MCF 10A (cell line): ENCODE data around the gene TSC1. TPM values are rescaled to one million over a fixed set of nuclear protein-coding genes. Genes with fewer than 3 reads are reported as not detected.

Experiments used
- Bru-seq: library from RNA; stranded (reverse); fragments of 400-500 nt; gene quantifications from one replicate; lab custom pipeline; 2021; lab: Mats Ljungman, UMichigan
- BruChase-seq, 2 experiments: library from RNA; stranded (reverse); fragments of 400-500 nt; gene quantifications; one replicate each; lab custom pipeline; 2021; lab: Mats Ljungman, UMichigan
- BruUV-seq: library from RNA; stranded (reverse); fragments of 400-500 nt; replicated peaks from 2 replicates; lab custom pipeline; 2021; lab: Mats Ljungman, UMichigan
- CTCF ChIA-PET: fragments of 300-600 bp; sonication (Branson Sonifier 250); formaldehyde crosslinking; extraction: SDS; loops from one replicate; lab custom pipeline; 2021; ENCODE audit warnings: antibody characterized with exemption, inconsistent platforms; lab: Yijun Ruan, JAX
- POLR2A ChIA-PET: fragments of 300-600, 350-650 bp; sonication (Branson Sonifier 250); formaldehyde crosslinking; extraction: SDS; loops from one replicate; lab custom pipeline; 2020; ENCODE audit warnings: antibody characterized with exemption, inconsistent platforms; lab: Yijun Ruan, JAX
- DNase-seq: peaks from one replicate; pipeline ENCODE4 v3.0.0-alpha.2; 2018; ENCODE audit not compliant: unreplicated experiment
- H3K27ac Mint-ChIP-seq: one replicate; pipeline ENCODE4 v1.8.0; 2022; ENCODE audit warnings: mild to moderate bottlenecking, low read depth, mixed read lengths; ENCODE audit not compliant: unreplicated experiment
- H3K27me3 Mint-ChIP-seq: one replicate; pipeline ENCODE4 v1.8.0; 2022; ENCODE audit warnings: mixed read lengths; ENCODE audit not compliant: insufficient read depth, unreplicated experiment
- H3K36me3 Mint-ChIP-seq: one replicate; pipeline ENCODE4 v1.8.0; 2022; ENCODE audit warnings: mild to moderate bottlenecking, moderate library complexity, mixed read lengths; ENCODE audit not compliant: insufficient read depth, unreplicated experiment
- H3K4me1 Mint-ChIP-seq: one replicate; pipeline ENCODE4 v1.8.0; 2022; ENCODE audit warnings: mixed read lengths; ENCODE audit not compliant: insufficient read depth, unreplicated experiment
- H3K4me3 Mint-ChIP-seq: one replicate; pipeline ENCODE4 v1.8.0; 2022; ENCODE audit warnings: mild to moderate bottlenecking, moderate library complexity, mixed read lengths; ENCODE audit not compliant: unreplicated experiment
- H3K9me3 Mint-ChIP-seq: one replicate; pipeline ENCODE4 v1.8.0; 2022; ENCODE audit warnings: mixed read lengths; ENCODE audit not compliant: unreplicated experiment
- CTCF ChIP-seq: fragments of 200-600 bp; IDR thresholded peaks from one replicate; pipeline ENCODE4 v1.8.0; 2022; ENCODE audit warnings: antibody characterized with exemption, mild to moderate bottlenecking; ENCODE audit not compliant: unreplicated experiment
- intact Hi-C: fragments of 100-400 bp; cut with micrococcal nuclease; formaldehyde crosslinking; loops from 2 replicates; pipeline ENCODE4 v1.14.1; 2022
- long read RNA-seq: library from polyadenylated mRNA; stranded (forward); transcript quantifications from one replicate; pipeline ENCODE4 v2.0.0, GENCODE V29; 2022
- total RNA-seq: library from RNA; stranded (reverse); gene quantifications from 2 replicates; pipeline ENCODE4 v1.2.3, GENCODE V29; 2022

Gene TSC1
- total RNA-seq: 36.6 and 48.5 TPM in 2 replicates
- percentile 77 among the genes with signal in this experiment for Bru-seq, nascent RNA
- percentile 84 among the genes with signal in this experiment for BruChase-seq, experiment 1, labeled RNA remaining after a 6-hour chase
- BruChase-seq, experiment 2, labeled RNA remaining after a 2-hour chase: percentile 85 among the genes with signal in this experiment
- long read RNA-seq, full-length matches to known transcripts: 15 of 22 reads
- long read RNA-seq, partial matches to known transcripts: 2 of 22 reads
- long read RNA-seq, other reads (novel, unspliced or antisense): 5 of 22 reads

GRCh38 chr9:132944294-132945185 is at the start of gene TSC1:
TSC1 (minus strand) TSS chr9:132944616; CDS start chr9:132928872, 15,744 bp downstream.
- Mint-ChIP-seq H3K27ac (peak within 1 kb of the TSS; percentile 100), H3K4me1 (peaks cover 25% of the 10 kb centered on the region), H3K9me3 (no peaks in the 10 kb centered on the region), H3K27me3 (no peaks in the 10 kb centered on the region), H3K4me3 (peak within 1 kb of the TSS; percentile 94), H3K36me3 (peaks cover 17% of the 10 kb centered on the region)
- intact Hi-C loops: no loop called here
- POLR2A ChIA-PET: interaction anchor here (0.6 to 7.5 kb wide), 19 partner anchors 8 to 405 kb away, joined by 3 to 32 read pairs (median 4); partner anchors contain the start of genes AK8, GTF3C5 and SPACA9
- BruUV-seq: no TSS peak
- TF ChIP-seq CTCF: no peak
- CTCF ChIA-PET: interaction anchor here (0.5 to 1.0 kb wide), 2 partner anchors 8 to 203 kb away, joined by 3 to 5 read pairs; no protein-coding TSS in a partner anchor
- peak; percentile 93 for DNase-seq

- Mint-ChIP-seq H3K4me3 (no peak overlapping the region), H3K27ac (no peak overlapping the region), H3K4me1 (peaks cover 6% of the 10 kb centered on the region), H3K27me3 (peaks cover 14% of the 10 kb centered on the region), H3K9me3 (no peaks in the 10 kb centered on the region), H3K36me3 (no peaks in the 10 kb centered on the region)
- DNase-seq: no peak
- no peak for TF ChIP-seq CTCF
- intact Hi-C loops: no loop called here
- ChIA-PET POLR2A (interaction anchor here (1.1 to 1.2 kb wide), 2 partner anchors 12 to 36 kb away, joined by 3 read pairs; no protein-coding TSS in a partner anchor), CTCF (interaction anchor here (0.6 to 2.8 kb wide), 3 partner anchors 21 to 95 kb away, joined by 3 to 10 read pairs (median 9); no protein-coding TSS in a partner anchor)
- BruUV-seq: no TSS peak
Observed at GRCh38 chr9:132993511-132993939, 49.1 kb upstream of the TSC1 start.

GRCh38 chr9:132991351-132992300 is 47.2 kb upstream of the TSC1 start:
- Mint-ChIP-seq H3K27me3 (peaks cover 19% of the 10 kb centered on the region), H3K4me3 (no peak overlapping the region), H3K4me1 (peaks cover 6% of the 10 kb centered on the region), H3K36me3 (no peaks in the 10 kb centered on the region), H3K27ac (no peak overlapping the region), H3K9me3 (no peaks in the 10 kb centered on the region)
- intact Hi-C loops: no loop called here
- TF ChIP-seq CTCF: no peak
- DNase-seq: no peak
- ChIA-PET CTCF (interaction anchor here (0.6 to 1.6 kb wide), 5 partner anchors 11 to 195 kb away, joined by 3 to 6 read pairs (median 3); no protein-coding TSS in a partner anchor), POLR2A (interaction anchor here (0.5 to 0.8 kb wide), 2 partner anchors 47 to 169 kb away, joined by 3 read pairs; no protein-coding TSS in a partner anchor)
- no TSS peak for BruUV-seq
